HepG2 (cell line): Measurements from ENCODE around the gene GPSM1. TPM values are rescaled to one million over a fixed set of nuclear protein-coding genes. Genes with fewer than 3 reads are reported as not detected.

Source experiments
- ATAC-seq: fragments of 200-7000 bp; cut with Tn5 transposase; 3 replicates; pipeline ENCODE4 v1.9.1; 2020; ENCODE audit warnings: mild to moderate bottlenecking, moderate library complexity
- BruUV-seq: library from RNA; stranded (reverse); fragments of 400-500 nt; replicated peaks from 2 replicates; lab custom pipeline; 2021; lab: Mats Ljungman, UMichigan
- CTCF ChIA-PET: fragments of 300-600 bp; formaldehyde crosslinking; extraction: SDS; loops from one replicate; lab custom pipeline; 2021; ENCODE audit warnings: low total read pairs, inconsistent platforms, low intra/inter-chr PET ratio; lab: Yijun Ruan, JAX
- POLR2A ChIA-PET: fragments of 350-600 bp; sonication (Branson Sonifier 250); formaldehyde crosslinking; loops from one replicate; lab custom pipeline; 2020; ENCODE audit warnings: antibody characterized with exemption, inconsistent platforms; lab: Yijun Ruan, JAX
- DNase-seq: peaks from one replicate; pipeline ENCODE4 v3.0.0-alpha.2; 2015; ENCODE audit warnings: low spot score
- FAIRE-seq: peaks from 3 replicates; lab custom pipeline; 2011; peaks lifted over from hg19 to GRCh38; lab: Jason Lieb, UNC
- H2AFZ ChIP-seq: one replicate; pipeline ENCODE4 v1.6.1; 2011; ENCODE audit warnings: low read length, inconsistent platforms
- H3K27ac ChIP-seq: fragments of 300-600 bp; 3 replicates; pipeline ENCODE4 v1.8.0; 2011; ENCODE audit warnings: mixed run types, mild to moderate bottlenecking, mixed read lengths, low read length, inconsistent platforms; ENCODE audit not compliant: insufficient read depth; ENCODE audit errors: extremely low read length
- H3K27me3 ChIP-seq, 2 experiments: fragments of 200-600 bp in 1 of 2; 2 replicates in 1 of 2; 3 replicates in 1 of 2; pipeline versions ENCODE4 v1.6.0 to v1.8.0; 2011; ENCODE audit warnings: low read length in 2 of 2, mild to moderate bottlenecking in 2 of 2, moderate library complexity in 2 of 2, inconsistent platforms in 1 of 2; ENCODE audit not compliant: insufficient read depth in 2 of 2, control insufficient read depth in 1 of 2
- H3K36me3 ChIP-seq, 2 experiments: fragments of 200-600 bp in 1 of 2; replicated peaks in 1 of 2; 2 replicates in 1 of 2; 3 replicates in 1 of 2; pipeline versions ENCODE4 v1.5.1 to v1.8.0; 2011; ENCODE audit warnings: low read length in 2 of 2, inconsistent platforms in 1 of 2; ENCODE audit not compliant: insufficient read depth in 2 of 2, control insufficient read depth in 1 of 2
- H3K4me1 ChIP-seq: 2 replicates; pipeline ENCODE4 v1.5.1; 2012; ENCODE audit warnings: low read length, inconsistent platforms; ENCODE audit not compliant: insufficient read depth
- H3K4me2 ChIP-seq: 2 replicates; pipeline ENCODE4 v1.6.0; 2011; ENCODE audit warnings: low read depth, low read length, inconsistent platforms
- H3K4me3 ChIP-seq, 3 experiments: fragments of 200-600 bp in 1 of 3; sonication (generic), shearing (Covaris generic) in 1 of 3; replicated peaks in 1 of 3; 2 replicates each; pipeline ENCODE4 v1.5.1; 2011 to 2016; ENCODE audit warnings: low read length in 3 of 3, inconsistent platforms in 2 of 3, low read depth in 2 of 3, mild to moderate bottlenecking in 2 of 3, control low read depth in 1 of 3, mixed read lengths in 1 of 3; ENCODE audit not compliant: insufficient read depth in 1 of 3
- H3K79me2 ChIP-seq: one replicate; pipeline ENCODE4 v1.6.1; 2011; ENCODE audit warnings: low read length, inconsistent platforms; ENCODE audit not compliant: insufficient read depth
- H3K9ac ChIP-seq: 2 replicates; pipeline ENCODE4 v1.6.0; 2011; ENCODE audit warnings: mild to moderate bottlenecking, low read depth, low read length, inconsistent platforms; ENCODE audit not compliant: insufficient read depth
- H3K9me3 ChIP-seq: 2 replicates; pipeline ENCODE4 v1.5.1; 2012; ENCODE audit warnings: mild to moderate bottlenecking, low read length
- H4K20me1 ChIP-seq: 2 replicates; pipeline ENCODE4 v1.6.0; 2011; ENCODE audit warnings: inconsistent platforms, mild to moderate bottlenecking, low read length, moderate library complexity; ENCODE audit not compliant: insufficient read depth
- AGO2 ChIP-seq: fragments of 200-400 bp; formaldehyde crosslinking; optimal IDR thresholded peaks from 2 replicates; pipeline ENCODE3; 2017; ENCODE audit warnings: mild to moderate bottlenecking, low read depth, low read length, moderate library complexity
- JUN ChIP-seq: sonication (generic); formaldehyde crosslinking; IDR thresholded peaks from 2 replicates; pipeline ENCODE4 v1.4.0; 2020; ENCODE audit warnings: mild to moderate bottlenecking, missing genetic modification reagents
- KLF15 ChIP-seq: sonication (generic); formaldehyde crosslinking; IDR thresholded peaks from 2 replicates; pipeline ENCODE4 v1.8.1; 2023; ENCODE audit warnings: borderline replicate concordance, mild to moderate bottlenecking, inconsistent platforms, missing genetic modification reagents, mixed read lengths
- NFKB2 ChIP-seq: sonication (generic); formaldehyde crosslinking; IDR thresholded peaks from 2 replicates; pipeline ENCODE4 v1.4.0; 2020; ENCODE audit warnings: missing genetic modification reagents, borderline replicate concordance
- PCBP2 ChIP-seq: fragments of 200-400 bp; formaldehyde crosslinking; optimal IDR thresholded peaks from 2 replicates; pipeline ENCODE3; 2018; ENCODE audit warnings: low read length, low read depth; ENCODE audit not compliant: poor library complexity, severe bottlenecking
- RBFOX2 ChIP-seq: fragments of 200-400 bp; formaldehyde crosslinking; IDR thresholded peaks from 2 replicates; pipeline ENCODE4 v1.6.1; 2017; ENCODE audit warnings: low read depth, mild to moderate bottlenecking, low read length
- SRSF4 ChIP-seq: fragments of 200-400 bp; formaldehyde crosslinking; IDR thresholded peaks from one replicate; pipeline ENCODE4 v1.6.1; 2018; ENCODE audit warnings: mild to moderate bottlenecking, low read depth, low read length, moderate library complexity; ENCODE audit not compliant: poor library complexity, severe bottlenecking
- ZBTB33 ChIP-seq: sonication (generic); formaldehyde crosslinking; IDR thresholded peaks from 2 replicates; pipeline ENCODE4 v1.4.0; 2020; ENCODE audit warnings: missing genetic modification reagents
- ZNF670 ChIP-seq: sonication (generic); formaldehyde crosslinking; IDR thresholded peaks from 2 replicates; pipeline ENCODE4 v1.8.0; 2022; ENCODE audit warnings: mild to moderate bottlenecking, missing genetic modification reagents, borderline replicate concordance
- ZNF703 ChIP-seq: sonication (generic); formaldehyde crosslinking; IDR thresholded peaks from 2 replicates; pipeline ENCODE4 v1.5.1; 2020; ENCODE audit warnings: missing genetic modification reagents, mild to moderate bottlenecking, moderate library complexity, borderline replicate concordance
- WGBS: methylation state at CpG from one replicate; pipeline ENCODE4 v1.1.6; 2017; ENCODE audit warnings: low lambda C conversion rate; 5-methylcytosine and 5-hydroxymethylcytosine counted together
- in situ Hi-C: cut with HindIII; loops from 2 replicates; pipeline ENCODE4 v1.10.0; 2017; ENCODE audit warnings: low pct_unique_long_range_greater_than_20kb; ENCODE audit not compliant: extremely low pct_ligation_motif_present
- intact Hi-C: fragments of 100-400 bp; cut with micrococcal nuclease; formaldehyde crosslinking; loops from one replicate; pipeline ENCODE4 v1.10.0; 2022; ENCODE audit not compliant: unreplicated experiment
- polyA plus RNA-seq, 8 experiments: library from polyadenylated mRNA; depleted of rRNA in 3 of 8; stranded (reverse) in 7 of 8; unstranded in 1 of 8; fragments of >200 nt; fragmentation: Illumina TruSeq in 4 of 8; extraction: Trizol in 4 of 8; gene quantifications; 2 replicates each; pipeline versions ENCODE4 v1.2.1 to v1.2.3, GENCODE V29; 2011 to 2016; ENCODE audit warnings: low read depth in 4 of 8, missing spikeins in 1 of 8, mixed read lengths in 1 of 8; ENCODE audit not compliant: insufficient read depth in 1 of 8
- total RNA-seq, 5 experiments: library from RNA; depleted of rRNA; stranded (reverse); fragments of >200 nt; fragmentation: Illumina TruSeq; extraction: Trizol; gene quantifications; 2 replicates each; pipeline ENCODE4 v1.2.3, GENCODE V29; 2016; ENCODE audit warnings: low read depth in 1 of 5
- TF ChIP-seq, protein P1 (sequence below): sonication (generic); formaldehyde crosslinking; IDR thresholded peaks from 2 replicates; pipeline ENCODE4 v1.4.0; 2020; ENCODE audit warnings: missing genetic modification reagents, mild to moderate bottlenecking, borderline replicate concordance

Gene GPSM1
- total and polyA plus RNA-seq, 2 of the 13 experiments (the other 11 are each of a cell fraction or from before 2014, with no cell fraction given): 1.0 to 2.4 TPM

DNA sequence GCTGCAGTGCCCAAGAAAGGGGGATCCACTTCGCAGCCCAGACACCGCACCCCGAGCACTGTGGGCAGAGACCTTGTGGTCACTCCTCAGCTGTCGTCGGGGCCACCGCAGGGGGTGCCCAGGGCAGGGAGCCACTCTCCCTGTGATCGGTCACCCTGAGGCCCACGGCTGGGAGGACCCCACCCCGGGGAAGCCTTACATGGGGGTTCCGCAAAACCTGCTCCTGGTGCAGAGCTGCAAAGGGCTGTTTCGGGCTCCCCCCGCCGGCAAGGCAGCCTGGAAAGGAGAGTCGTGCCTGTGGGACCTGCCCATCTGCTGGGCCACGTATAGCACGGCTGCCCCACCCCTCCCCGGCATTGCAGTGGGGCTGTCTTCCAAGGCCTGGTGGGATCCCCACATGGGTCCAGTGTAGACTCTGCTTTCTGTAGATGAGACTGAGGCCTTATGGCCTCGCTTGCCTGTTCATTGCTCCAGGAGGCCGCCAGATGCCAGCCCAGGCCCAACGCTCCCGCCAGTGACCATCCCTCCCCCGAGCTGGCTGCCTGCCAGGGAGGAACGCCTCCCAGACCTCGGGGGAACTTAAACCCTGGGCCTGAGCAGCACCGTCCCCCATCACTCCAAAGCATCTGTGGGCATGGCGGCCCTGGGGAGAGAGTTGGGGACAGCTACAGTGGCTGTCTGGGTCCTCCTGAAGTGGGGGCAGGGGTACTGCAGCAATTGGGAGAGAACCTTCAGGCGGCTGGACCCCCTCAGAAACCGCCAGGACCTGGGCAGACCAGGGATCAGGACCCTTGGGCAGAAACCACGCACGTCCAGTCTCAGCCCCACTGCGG, 37.8 kb downstream of the GPSM1 start:
- CTCF ChIA-PET: interaction anchor here (2.0 kb wide), 1 partner anchor 25 kb away, joined by 10 read pairs; no protein-coding TSS in a partner anchor
- BruUV-seq: no TSS peak
- FAIRE-seq (no peak), ATAC-seq (no peak), DNase-seq (no peak)
- no peak overlapping the region for H3K4me2 ChIP-seq
- H3K4me3 ChIP-seq: no peak overlapping the region
- no peak overlapping the region for H2AFZ ChIP-seq
- 97% methylated on average over 10 of the region's 31 CpGs for WGBS
- H3K9ac ChIP-seq: no peak overlapping the region
- POLR2A ChIA-PET: interaction anchor here (1.7 kb wide), 1 partner anchor 19 kb away, joined by 8 read pairs; no protein-coding TSS in a partner anchor
- H3K27ac ChIP-seq: no peak overlapping the region
- no peaks in the 10 kb centered on the region for H3K27me3 ChIP-seq
- intact Hi-C loops: no loop called here
- H3K79me2 ChIP-seq: no peaks in the 10 kb centered on the region
- in situ Hi-C loops: no loop called here
- H3K36me3 ChIP-seq: peaks cover 0 to 2% of the 10 kb centered on the region in 2 experiments; a peak in 1 of 5 replicates
- H3K4me1 ChIP-seq: peaks cover 25% of the 10 kb centered on the region
- H4K20me1 ChIP-seq: no peaks in the 10 kb centered on the region
- TF ChIP-seq NFKB2 (CRISPR knock-in tag) (no peak), AGO2 (peak; percentile 73), SRSF4 (no peak), ZNF670 (CRISPR knock-in tag) (no peak), ZBTB33 (CRISPR knock-in tag) (peak; percentile 93), ZNF703 (CRISPR knock-in tag) (no peak), PCBP2 (no peak), RBFOX2 (0 out of 2 replicates have a peak, but pooled peaks have one; percentile 4), JUN (CRISPR knock-in tag) (no peak), KLF15 (CRISPR knock-in tag) (no peak)
- TF ChIP-seq, protein P1, sequence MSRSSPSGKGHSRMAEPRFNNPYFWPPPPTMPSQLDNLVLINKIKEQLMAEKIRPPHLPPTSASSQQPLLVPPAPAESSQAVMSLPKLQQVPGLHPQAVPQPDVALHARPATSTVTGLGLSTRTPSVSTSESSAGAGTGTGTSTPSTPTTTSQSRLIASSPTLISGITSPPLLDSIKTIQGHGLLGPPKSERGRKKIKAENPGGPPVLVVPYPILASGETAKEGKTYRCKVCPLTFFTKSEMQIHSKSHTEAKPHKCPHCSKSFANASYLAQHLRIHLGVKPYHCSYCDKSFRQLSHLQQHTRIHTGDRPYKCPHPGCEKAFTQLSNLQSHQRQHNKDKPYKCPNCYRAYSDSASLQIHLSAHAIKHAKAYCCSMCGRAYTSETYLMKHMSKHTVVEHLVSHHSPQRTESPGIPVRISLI (CRISPR knock-in tag): no peak
- TF ChIP-seq, all 625 proteins: peak for 3
- H3K9me3 ChIP-seq: no peaks in the 10 kb centered on the region
